HCT116 (cell line): ENCODE measurements around the gene HAPLN1. TPM values are rescaled to one million over a fixed set of nuclear protein-coding genes. Genes with fewer than 3 reads are reported as not detected.

ENCODE experiments used
- ATAC-seq: fragments of 200-7000 bp; cut with Tn5 transposase; 2 replicates; pipeline ENCODE4 v1.9.1; 2020; ENCODE audit warnings: mild to moderate bottlenecking, moderate library complexity
- BruUV-seq: library from RNA; stranded (reverse); fragments of 400-500 nt; replicated peaks from 2 replicates; lab custom pipeline; 2021; lab: Mats Ljungman, UMichigan
- CTCF ChIA-PET: fragments of 300-600 bp; sonication (Branson Sonifier 250); formaldehyde crosslinking; loops from one replicate; lab custom pipeline; 2021; ENCODE audit warnings: antibody characterized with exemption; lab: Charles Lee
- POLR2A ChIA-PET: fragments of 300-600, 350-600 bp; sonication (Branson Sonifier 250); formaldehyde crosslinking; loops from one replicate; lab custom pipeline; 2021; ENCODE audit warnings: antibody characterized with exemption; lab: Charles Lee
- RAD21 ChIA-PET, 2 experiments: fragments of 300-600 bp; sonication (Branson Sonifier 250); formaldehyde crosslinking; loops; one replicate each; lab custom pipeline; 2023; ENCODE audit warnings: low total read pairs in 2 of 2; ENCODE audit not compliant: uncharacterized antibody in 2 of 2, unreplicated experiment in 2 of 2, low non-redundant PET in 1 of 2; lab: Charles Lee
- DNase-seq: peaks from one replicate; pipeline ENCODE4 v3.0.0-alpha.2; 2010; ENCODE audit warnings: low read depth, low spot score
- H2AFZ ChIP-seq: fragments of 200-600 bp; shearing (Covaris generic), sonication (generic); 2 replicates; pipeline ENCODE4 v1.6.1; 2017; ENCODE audit warnings: low read depth, mixed run types, mixed read lengths, antibody characterized with exemption, low read length; ENCODE audit not compliant: poor library complexity, severe bottlenecking
- H3K27ac ChIP-seq: 2 replicates; pipeline ENCODE4 v1.5.1; 2012; ENCODE audit warnings: low read depth, low read length
- H3K27me3 ChIP-seq: fragments of 200-600 bp; sonication (generic); 2 replicates; pipeline ENCODE4 v1.6.1; 2016; ENCODE audit warnings: mixed run types, low read length, mixed read lengths; ENCODE audit not compliant: insufficient read depth
- H3K36me3 ChIP-seq, 2 experiments: fragments of 200-500 bp in 1 of 2; fragments of 200-600 bp in 1 of 2; sonication (Bioruptor generic) in 1 of 2; sonication (generic) in 1 of 2; 2 replicates each; pipeline versions ENCODE4 v1.5.1 to v1.6.1; 2014 to 2016; ENCODE audit warnings: low read length in 2 of 2, inconsistent platforms in 1 of 2, mixed read lengths in 1 of 2, mixed run types in 1 of 2; ENCODE audit not compliant: insufficient read depth in 2 of 2, control insufficient read depth in 1 of 2
- H3K4me1 ChIP-seq, 2 experiments: fragments of 200-600 bp in 1 of 2; sonication (generic) in 1 of 2; 2 replicates each; pipeline versions ENCODE4 v1.5.1 to v1.6.1; 2012 to 2017; ENCODE audit warnings: low read length in 2 of 2, inconsistent platforms in 1 of 2, mild to moderate bottlenecking in 1 of 2, mixed read lengths in 1 of 2, mixed run types in 1 of 2, moderate library complexity in 1 of 2; ENCODE audit not compliant: insufficient read depth in 2 of 2, control insufficient read depth in 1 of 2
- H3K4me2 ChIP-seq: fragments of 200-600 bp; sonication (generic); 2 replicates; pipeline ENCODE4 v1.6.1; 2017; ENCODE audit warnings: mixed run types, low read length, mixed read lengths
- H3K4me3 ChIP-seq, 2 experiments: fragments of 200-600 bp in 1 of 2; sonication (generic) in 1 of 2; replicated peaks in 1 of 2; 2 replicates each; pipeline ENCODE4 v1.5.1; 2011 to 2016; ENCODE audit warnings: low read length in 2 of 2, control low read depth in 1 of 2, low read depth in 1 of 2, mild to moderate bottlenecking in 1 of 2, mixed read lengths in 1 of 2, mixed run types in 1 of 2
- H3K79me2 ChIP-seq: fragments of 200-600 bp; sonication (generic); 2 replicates; pipeline ENCODE4 v1.6.1; 2017; ENCODE audit warnings: mild to moderate bottlenecking, mixed run types, low read length, moderate library complexity, mixed read lengths; ENCODE audit not compliant: insufficient read depth
- H3K9ac ChIP-seq: fragments of 200-600 bp; sonication (generic); 2 replicates; pipeline ENCODE4 v1.6.1; 2016; ENCODE audit warnings: low read length, mixed read lengths
- H3K9me2 ChIP-seq: fragments of 200-600 bp; sonication (generic), shearing (Covaris generic); 2 replicates; pipeline ENCODE4 v1.6.1; 2017; ENCODE audit warnings: mixed run types, mild to moderate bottlenecking, moderate library complexity; ENCODE audit not compliant: insufficient read depth
- H3K9me3 ChIP-seq, 2 experiments: fragments of 200-500 bp in 1 of 2; fragments of 200-600 bp in 1 of 2; sonication (Bioruptor generic) in 1 of 2; sonication (generic) in 1 of 2; 2 replicates each; pipeline ENCODE4 v1.6.1; 2014 to 2017; ENCODE audit warnings: low read length in 2 of 2, mixed read lengths in 2 of 2, inconsistent platforms in 1 of 2, low read depth in 1 of 2, mild to moderate bottlenecking in 1 of 2, mixed run types in 1 of 2, moderate library complexity in 1 of 2; ENCODE audit not compliant: control insufficient read depth in 1 of 2, insufficient read depth in 1 of 2
- H4K20me1 ChIP-seq: fragments of 200-600 bp; sonication (generic), shearing (Covaris generic); 2 replicates; pipeline ENCODE4 v1.6.1; 2017; ENCODE audit warnings: mixed run types, mild to moderate bottlenecking, moderate library complexity; ENCODE audit not compliant: insufficient read depth
- CBX3 ChIP-seq: IDR thresholded peaks from 2 replicates; pipeline ENCODE4 v1.6.1; 2012; ENCODE audit warnings: low read depth
- CEBPB ChIP-seq: IDR thresholded peaks from 2 replicates; pipeline ENCODE4 v1.6.1; 2012; ENCODE audit warnings: low read depth
- EZH2 ChIP-seq: fragments of 200-600 bp; sonication (generic); IDR thresholded peaks from 2 replicates; pipeline ENCODE4 v1.6.1; 2017; ENCODE audit warnings: antibody characterized with exemption, mixed run types
- POLR2AphosphoS5 ChIP-seq: IDR thresholded peaks from 2 replicates; pipeline ENCODE4 v1.6.1; 2011; ENCODE audit warnings: mild to moderate bottlenecking, low read depth, low read length, moderate library complexity
- RAD21 ChIP-seq: IDR thresholded peaks from 2 replicates; pipeline ENCODE4 v1.6.1; 2012; ENCODE audit warnings: low read depth, mild to moderate bottlenecking
- SIN3A ChIP-seq: IDR thresholded peaks from 2 replicates; pipeline ENCODE4 v1.6.1; 2012; ENCODE audit warnings: low read depth
- ZFX ChIP-seq: fragments of 450-650 bp; IDR thresholded peaks from 2 replicates; pipeline ENCODE4 v1.6.1; 2017
- intact Hi-C: fragments of 100-400 bp; cut with micrococcal nuclease; formaldehyde crosslinking; loops from 2 replicates; pipeline ENCODE4 v1.10.0; 2022
- total RNA-seq: library from RNA; stranded (reverse); gene quantifications from one replicate; pipeline ENCODE4 v1.2.1, GENCODE V29; 2021; ENCODE audit not compliant: unreplicated experiment
- TF ChIP-seq, protein P1 (sequence below): IDR thresholded peaks from 2 replicates; pipeline ENCODE4 v1.6.1; 2012
- TF ChIP-seq, protein P2 (sequence below): IDR thresholded peaks from 2 replicates; pipeline ENCODE4 v1.6.1; 2012
- TF ChIP-seq, protein P3 (sequence below): IDR thresholded peaks from 2 replicates; pipeline ENCODE4 v1.6.1; 2011; ENCODE audit warnings: mild to moderate bottlenecking, low read length, moderate library complexity; ENCODE audit not compliant: insufficient replicate concordance; ENCODE audit errors: extremely low read depth
- TF ChIP-seq, protein P4 (sequence below): IDR thresholded peaks from 2 replicates; pipeline ENCODE4 v1.6.1; 2012; ENCODE audit warnings: low read depth

The HAPLN1 gene
- total RNA-seq, 1 experiment from 2014 or later, result 0.05 TPM

GRCh38 chr5:83715236-83716065, 5.2 kb downstream of the HAPLN1 start:
- DNase-seq, result no peak
- Histone ChIP-seq H3K9me3 (no peaks in the 10 kb centered on the region), H3K4me1 (no peaks in the 10 kb centered on the region), H3K36me3 (no peaks in the 10 kb centered on the region), H3K79me2 (no peaks in the 10 kb centered on the region)
- ChIA-PET RAD21 (no interaction called here), POLR2A (no interaction called here)
- TF ChIP-seq RAD21 (no peak), CBX3 (no peak), SIN3A (no peak)
- TF ChIP-seq, protein P1, sequence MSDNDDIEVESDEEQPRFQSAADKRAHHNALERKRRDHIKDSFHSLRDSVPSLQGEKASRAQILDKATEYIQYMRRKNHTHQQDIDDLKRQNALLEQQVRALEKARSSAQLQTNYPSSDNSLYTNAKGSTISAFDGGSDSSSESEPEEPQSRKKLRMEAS, result no peak
- TF ChIP-seq, all 23 proteins: peak for 0
- BruUV-seq, result no TSS peak
- H3K4me3 ChIP-seq, result no peak overlapping the region
- intact Hi-C loops, result loop anchor here (10.0 kb wide), 2 partner anchors 1361 to 1401 kb away; no protein-coding TSS in a partner anchor
- H3K9me2 ChIP-seq, result no peaks in the 10 kb centered on the region
- CTCF ChIA-PET, result no interaction called here
- no peaks in the 10 kb centered on the region for H3K27me3 ChIP-seq
- ATAC-seq, result no peak
- no peak overlapping the region for H3K9ac ChIP-seq
- no peak overlapping the region for H3K27ac ChIP-seq
- H4K20me1 ChIP-seq, result no peaks in the 10 kb centered on the region
- H3K4me2 ChIP-seq, result no peak overlapping the region
- H2AFZ ChIP-seq, result no peak overlapping the region

DNA sequence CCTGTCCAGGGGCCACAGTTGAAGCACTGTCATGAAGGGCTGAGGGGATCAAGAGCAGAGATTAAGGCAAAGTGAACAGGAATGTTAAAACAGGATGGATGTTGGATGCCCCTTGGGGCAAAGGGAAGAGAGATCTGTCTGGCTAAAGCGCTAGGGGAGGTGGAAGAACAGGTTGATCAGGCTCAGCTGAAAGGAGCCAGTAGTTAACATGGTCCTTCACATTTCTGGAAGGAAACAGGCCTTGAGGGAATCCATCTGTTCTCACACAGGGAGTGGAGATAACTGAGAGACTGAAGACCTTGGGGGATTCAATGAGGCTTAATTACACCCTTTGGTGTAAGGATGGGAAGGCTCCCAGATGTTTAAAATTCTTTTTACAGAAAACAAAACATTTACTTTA, 5.8 kb downstream of the HAPLN1 start:
- Histone ChIP-seq H3K9ac (no peak overlapping the region), H3K27me3 (no peaks in the 10 kb centered on the region), H3K4me1 (no peaks in the 10 kb centered on the region), H3K4me2 (no peak overlapping the region), H3K27ac (no peak overlapping the region), H3K9me2 (no peaks in the 10 kb centered on the region), H2AFZ (no peak overlapping the region), H3K9me3 (no peaks in the 10 kb centered on the region), H3K4me3 (no peak overlapping the region), H3K79me2 (no peaks in the 10 kb centered on the region), H4K20me1 (no peaks in the 10 kb centered on the region), H3K36me3 (no peaks in the 10 kb centered on the region)
- intact Hi-C loops, result loop anchor here (10.0 kb wide), 2 partner anchors 1360 to 1400 kb away; no protein-coding TSS in a partner anchor
- no TSS peak for BruUV-seq
- POLR2A ChIA-PET, result no interaction called here
- TF ChIP-seq, protein P2, sequence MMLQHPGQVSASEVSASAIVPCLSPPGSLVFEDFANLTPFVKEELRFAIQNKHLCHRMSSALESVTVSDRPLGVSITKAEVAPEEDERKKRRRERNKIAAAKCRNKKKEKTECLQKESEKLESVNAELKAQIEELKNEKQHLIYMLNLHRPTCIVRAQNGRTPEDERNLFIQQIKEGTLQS, result no peak
- TF ChIP-seq, protein P3, sequence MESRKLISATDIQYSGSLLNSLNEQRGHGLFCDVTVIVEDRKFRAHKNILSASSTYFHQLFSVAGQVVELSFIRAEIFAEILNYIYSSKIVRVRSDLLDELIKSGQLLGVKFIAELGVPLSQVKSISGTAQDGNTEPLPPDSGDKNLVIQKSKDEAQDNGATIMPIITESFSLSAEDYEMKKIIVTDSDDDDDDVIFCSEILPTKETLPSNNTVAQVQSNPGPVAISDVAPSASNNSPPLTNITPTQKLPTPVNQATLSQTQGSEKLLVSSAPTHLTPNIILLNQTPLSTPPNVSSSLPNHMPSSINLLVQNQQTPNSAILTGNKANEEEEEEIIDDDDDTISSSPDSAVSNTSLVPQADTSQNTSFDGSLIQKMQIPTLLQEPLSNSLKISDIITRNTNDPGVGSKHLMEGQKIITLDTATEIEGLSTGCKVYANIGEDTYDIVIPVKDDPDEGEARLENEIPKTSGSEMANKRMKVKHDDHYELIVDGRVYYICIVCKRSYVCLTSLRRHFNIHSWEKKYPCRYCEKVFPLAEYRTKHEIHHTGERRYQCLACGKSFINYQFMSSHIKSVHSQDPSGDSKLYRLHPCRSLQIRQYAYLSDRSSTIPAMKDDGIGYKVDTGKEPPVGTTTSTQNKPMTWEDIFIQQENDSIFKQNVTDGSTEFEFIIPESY, result no peak
- TF ChIP-seq ZFX, result no peak
- no peak for TF ChIP-seq EZH2
- no peak for TF ChIP-seq CEBPB
- TF ChIP-seq CBX3, result no peak
- no peak for TF ChIP-seq POLR2AphosphoS5
- TF ChIP-seq, protein P4, sequence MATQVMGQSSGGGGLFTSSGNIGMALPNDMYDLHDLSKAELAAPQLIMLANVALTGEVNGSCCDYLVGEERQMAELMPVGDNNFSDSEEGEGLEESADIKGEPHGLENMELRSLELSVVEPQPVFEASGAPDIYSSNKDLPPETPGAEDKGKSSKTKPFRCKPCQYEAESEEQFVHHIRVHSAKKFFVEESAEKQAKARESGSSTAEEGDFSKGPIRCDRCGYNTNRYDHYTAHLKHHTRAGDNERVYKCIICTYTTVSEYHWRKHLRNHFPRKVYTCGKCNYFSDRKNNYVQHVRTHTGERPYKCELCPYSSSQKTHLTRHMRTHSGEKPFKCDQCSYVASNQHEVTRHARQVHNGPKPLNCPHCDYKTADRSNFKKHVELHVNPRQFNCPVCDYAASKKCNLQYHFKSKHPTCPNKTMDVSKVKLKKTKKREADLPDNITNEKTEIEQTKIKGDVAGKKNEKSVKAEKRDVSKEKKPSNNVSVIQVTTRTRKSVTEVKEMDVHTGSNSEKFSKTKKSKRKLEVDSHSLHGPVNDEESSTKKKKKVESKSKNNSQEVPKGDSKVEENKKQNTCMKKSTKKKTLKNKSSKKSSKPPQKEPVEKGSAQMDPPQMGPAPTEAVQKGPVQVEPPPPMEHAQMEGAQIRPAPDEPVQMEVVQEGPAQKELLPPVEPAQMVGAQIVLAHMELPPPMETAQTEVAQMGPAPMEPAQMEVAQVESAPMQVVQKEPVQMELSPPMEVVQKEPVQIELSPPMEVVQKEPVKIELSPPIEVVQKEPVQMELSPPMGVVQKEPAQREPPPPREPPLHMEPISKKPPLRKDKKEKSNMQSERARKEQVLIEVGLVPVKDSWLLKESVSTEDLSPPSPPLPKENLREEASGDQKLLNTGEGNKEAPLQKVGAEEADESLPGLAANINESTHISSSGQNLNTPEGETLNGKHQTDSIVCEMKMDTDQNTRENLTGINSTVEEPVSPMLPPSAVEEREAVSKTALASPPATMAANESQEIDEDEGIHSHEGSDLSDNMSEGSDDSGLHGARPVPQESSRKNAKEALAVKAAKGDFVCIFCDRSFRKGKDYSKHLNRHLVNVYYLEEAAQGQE, result no peak
- CTCF ChIA-PET, result interaction anchor here (0.6 kb wide), 1 partner anchor 9 kb away, joined by 3 read pairs; no protein-coding TSS in a partner anchor
- DNase-seq (no peak), ATAC-seq (no peak)
- RAD21 ChIA-PET, result no interaction called here
